Large intestine (tissue), 3 donors: Measurements from ENCODE around the gene SLC27A1. TPM values are rescaled to one million over a fixed set of nuclear protein-coding genes. Genes with fewer than 3 reads are reported as not detected.
"Not testable (repeated sequence)": the region's sequence is repeated elsewhere in the genome, so short reads cannot be mapped to it uniquely, and the experiment has no call there.

ENCODE experiments used
- DNase-seq, 2 donors: peaks; one replicate each; pipeline versions ENCODE4 v3.0.0 to v3.0.0-alpha.2; 2013
- H3K27ac ChIP-seq: one replicate; pipeline ENCODE4 v1.5.1; 2013; ENCODE audit warnings: low read length
- H3K27me3 ChIP-seq: 2 replicates; pipeline ENCODE4 v1.6.1; 2013; ENCODE audit warnings: low read length; ENCODE audit not compliant: control insufficient read depth, insufficient read depth
- H3K36me3 ChIP-seq: 2 replicates; pipeline ENCODE4 v1.6.1; 2013; ENCODE audit warnings: low read length; ENCODE audit not compliant: control insufficient read depth, insufficient read depth
- H3K4me1 ChIP-seq: one replicate; pipeline ENCODE4 v1.6.1; 2013; ENCODE audit warnings: low read length; ENCODE audit not compliant: control insufficient read depth, insufficient read depth
- H3K4me3 ChIP-seq: one replicate; pipeline ENCODE4 v1.5.1; 2013; ENCODE audit warnings: low read length
- H3K9me3 ChIP-seq: one replicate; pipeline ENCODE4 v1.6.1; 2013; ENCODE audit warnings: mild to moderate bottlenecking, low read depth, low read length, moderate library complexity; ENCODE audit not compliant: control insufficient read depth
- WGBS: methylation state at CpG from one replicate; pipeline ENCODE4 v1.1.5; 2013; ENCODE audit warnings: low lambda C conversion rate; ENCODE audit not compliant: insufficient coverage; 5-methylcytosine and 5-hydroxymethylcytosine counted together
- polyA plus RNA-seq: library from polyadenylated mRNA; unstranded; fragments of 120-200 nt; gene quantifications from one replicate; pipeline ENCODE4 v1.2.1, GENCODE V29; 2013

The SLC27A1 gene
- polyA plus RNA-seq, 1 donor: 7.8 TPM

- H3K27me3 ChIP-seq, H3K27ac ChIP-seq, H3K4me3 ChIP-seq, H3K4me1 ChIP-seq, H3K36me3 ChIP-seq, DNase-seq, H3K9me3 ChIP-seq: not testable (repeated sequence)
- no CpG with 5 or more reads among the region's 4 CpGs for WGBS
Observed at GRCh38 chr19:17552735-17553134, 82.4 kb downstream of the SLC27A1 start.

- no peak overlapping the region for H3K27ac ChIP-seq
- 86% methylated on average over 1 of the region's 7 CpGs for WGBS
- H3K9me3 ChIP-seq: no peaks in the 10 kb centered on the region
- peaks cover 9% of the 10 kb centered on the region for H3K4me1 ChIP-seq
- H3K27me3 ChIP-seq: no peaks in the 10 kb centered on the region
- no peaks in the 10 kb centered on the region for H3K36me3 ChIP-seq
- H3K4me3 ChIP-seq: no peak overlapping the region
- DNase-seq: peak; percentile 47 to 55
Observed at GRCh38 chr19:17553256-17553655, 82.9 kb downstream of the SLC27A1 start.

DNA sequence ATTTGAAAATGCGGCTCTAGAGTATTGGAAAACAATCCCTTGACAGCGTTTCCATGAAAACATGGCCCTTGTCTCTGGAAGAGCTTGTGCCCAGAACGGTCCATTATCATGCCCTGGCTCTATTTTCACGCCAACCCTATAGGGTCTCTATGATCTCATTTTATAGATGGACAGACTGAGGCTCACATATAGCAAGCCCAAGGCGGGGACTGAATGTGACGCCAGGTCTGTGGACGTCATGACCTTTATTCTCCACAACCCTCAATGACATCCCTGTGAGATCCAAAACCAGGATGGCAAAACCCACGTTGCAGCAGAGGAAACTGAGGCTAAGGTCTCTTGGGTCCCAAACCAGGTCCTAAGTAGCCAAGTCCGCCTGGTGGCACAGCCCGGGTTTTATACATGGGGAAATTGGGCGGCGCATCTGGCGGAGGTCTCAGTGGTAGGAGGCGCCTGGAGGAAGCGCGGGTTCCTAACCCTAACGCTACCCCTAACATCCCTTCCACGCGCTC lies 84.7 kb downstream of the SLC27A1 start:
- H3K4me1 ChIP-seq: peaks cover 9% of the 10 kb centered on the region

GRCh38 chr19:17555480-17555928 lies 85.2 kb downstream of the SLC27A1 start, which contains the start of gene COLGALT1:
COLGALT1 (plus strand) TSS chr19:17555649; CDS start chr19:17555714, 65 bp downstream.
- Histone ChIP-seq H3K4me1 (peaks cover 9% of the 10 kb centered on the region), H3K9me3 (no peaks in the 10 kb centered on the region), H3K27ac (peak within 1 kb of the TSS; percentile 83), H3K27me3 (no peaks in the 10 kb centered on the region), H3K36me3 (peaks cover 18% of the 10 kb centered on the region), H3K4me3 (peak within 1 kb of the TSS; percentile 97)
- WGBS: no CpG with 5 or more reads among the region's 64 CpGs
- DNase-seq: peak; percentile 95 to 96

More for the DNA sequence above, 84.7 kb downstream of the SLC27A1 start:
- WGBS: no CpG with 5 or more reads among the region's 19 CpGs
- Histone ChIP-seq H3K4me3 (peak overlapping the region; percentile 97), H3K27me3 (no peaks in the 10 kb centered on the region), H3K27ac (no peak overlapping the region), H3K9me3 (no peaks in the 10 kb centered on the region), H3K36me3 (peaks cover 13% of the 10 kb centered on the region)
- no peak for DNase-seq

Other genes with a start within 250 kb of the SLC27A1 start
- 33.0 TPM for gene OCEL1, start 244.3 kb upstream of the SLC27A1 start, polyA plus RNA-seq
- gene NR2F6, start 224.6 kb upstream of the SLC27A1 start, polyA plus RNA-seq: 61.1 TPM
- gene USHBP1, start 205.8 kb upstream of the SLC27A1 start, polyA plus RNA-seq: 3.1 TPM
- 70.7 TPM for gene BABAM1, start 203.1 kb upstream of the SLC27A1 start, polyA plus RNA-seq
- gene ANKLE1, start 188.6 kb upstream of the SLC27A1 start, polyA plus RNA-seq: 1.4 TPM
- 5.0 TPM for gene ABHD8, start 167.1 kb upstream of the SLC27A1 start, polyA plus RNA-seq
- gene MRPL34, start 164.7 kb upstream of the SLC27A1 start, polyA plus RNA-seq: 47.2 TPM
- gene DDA1, start 161.0 kb upstream of the SLC27A1 start, polyA plus RNA-seq: 32.8 TPM
- gene ANO8, start 135.7 kb upstream of the SLC27A1 start, polyA plus RNA-seq: 4.4 TPM
- gene GTPBP3, start 133.0 kb upstream of the SLC27A1 start, polyA plus RNA-seq: 18.2 TPM
- 35.6 TPM for gene PLVAP, start 93.2 kb upstream of the SLC27A1 start, polyA plus RNA-seq
- gene CCDC194, start 76.3 kb upstream of the SLC27A1 start, polyA plus RNA-seq: 0.28 TPM
- gene BST2, start 64.9 kb upstream of the SLC27A1 start, polyA plus RNA-seq: 31.4 TPM
- 53.5 TPM for gene MVB12A, start 50.5 kb upstream of the SLC27A1 start, polyA plus RNA-seq
- gene TMEM221, start 21.9 kb upstream of the SLC27A1 start, polyA plus RNA-seq: 0.46 TPM
- not detected for gene NXNL1, start 9.6 kb upstream of the SLC27A1 start, polyA plus RNA-seq
- gene PGLS, start 41.1 kb downstream of the SLC27A1 start, polyA plus RNA-seq: 82.7 TPM
- gene COLGALT1, start 85.1 kb downstream of the SLC27A1 start, polyA plus RNA-seq: 50.4 TPM
- gene UNC13A, start 217.8 kb downstream of the SLC27A1 start, polyA plus RNA-seq: 2.7 TPM
- 21.2 TPM for gene MAP1S, start 249.0 kb downstream of the SLC27A1 start, polyA plus RNA-seq